Subcutaneous abdominal adipose tissue (tissue), 5 donors: ENCODE results near the gene DIDO1.
"Not testable (repeated sequence)": the region's sequence is repeated elsewhere in the genome, so short reads cannot be mapped to it uniquely, and the experiment has no call there.

Experiments
- H3K27ac ChIP-seq: one replicate; pipeline ENCODE4 v1.7.0; 2013; ENCODE audit warnings: low read depth, mild to moderate bottlenecking, inconsistent platforms, low read length, moderate library complexity
- H3K27me3 ChIP-seq, 5 donors: one replicate each; pipeline ENCODE4 v1.7.0; 2013; ENCODE audit warnings: low read length in 5 of 5, inconsistent platforms in 1 of 5; ENCODE audit not compliant: control insufficient read depth in 5 of 5, insufficient read depth in 4 of 5
- H3K36me3 ChIP-seq, 5 donors: one replicate each; pipeline ENCODE4 v1.7.0; 2013; ENCODE audit warnings: low read length in 5 of 5; ENCODE audit not compliant: control insufficient read depth in 5 of 5, insufficient read depth in 5 of 5
- H3K4me1 ChIP-seq, 5 donors: one replicate each; pipeline ENCODE4 v1.7.0; 2013; ENCODE audit warnings: low read length in 5 of 5, mild to moderate bottlenecking in 3 of 5, moderate library complexity in 1 of 5; ENCODE audit not compliant: control insufficient read depth in 5 of 5, insufficient read depth in 5 of 5
- H3K4me3 ChIP-seq, 5 donors: one replicate each; pipeline ENCODE4 v1.7.0; 2013; ENCODE audit warnings: low read length in 5 of 5, low read depth in 1 of 5
- H3K9ac ChIP-seq, 5 donors: one replicate each; pipeline ENCODE4 v1.7.0; 2013; ENCODE audit warnings: low read length in 5 of 5, mild to moderate bottlenecking in 4 of 5, moderate library complexity in 3 of 5
- H3K9me3 ChIP-seq, 5 donors: one replicate each; pipeline ENCODE4 v1.7.0; 2013; ENCODE audit warnings: low read length in 5 of 5; ENCODE audit not compliant: control insufficient read depth in 5 of 5
- donor health status: healthy.
- donor health status: healthy.
- donor health status: healthy.
- donor health status: healthy.
- donor health status: healthy.

The DIDO1 gene

DNA sequence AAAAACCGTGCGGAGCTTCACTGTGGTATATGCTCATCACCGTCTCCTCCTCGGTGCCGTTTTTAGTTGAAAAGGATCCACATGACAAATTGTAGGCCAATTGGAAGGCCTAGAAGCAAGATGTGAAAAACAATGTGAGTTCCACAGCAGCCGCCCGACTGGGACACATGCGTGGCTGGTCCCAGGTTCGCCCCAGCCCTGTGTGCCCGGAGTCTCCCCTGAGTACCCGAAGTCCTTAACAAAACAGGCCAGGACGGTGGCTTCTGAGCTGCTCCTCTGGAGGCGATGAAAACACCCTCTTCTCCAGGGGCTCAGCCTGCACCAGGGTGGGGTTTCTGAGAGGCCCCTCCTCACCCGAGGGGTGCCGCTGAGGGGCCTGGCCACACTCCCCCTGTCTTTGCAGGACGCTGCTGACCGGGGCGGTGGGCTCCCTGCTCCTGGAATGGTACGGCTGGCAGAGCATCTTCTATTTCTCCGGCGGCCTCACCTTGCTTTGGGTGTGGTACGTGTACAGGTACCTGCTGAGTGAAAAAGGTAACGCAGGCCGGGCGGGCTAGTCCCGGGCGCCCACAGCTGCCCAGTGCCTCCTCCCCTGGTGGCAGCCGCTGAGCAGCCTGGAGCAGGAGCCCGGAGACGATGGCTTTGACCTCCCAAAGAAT, 36.0 kb upstream of the DIDO1 start:
- H3K9ac ChIP-seq: no peak overlapping the region

DNA sequence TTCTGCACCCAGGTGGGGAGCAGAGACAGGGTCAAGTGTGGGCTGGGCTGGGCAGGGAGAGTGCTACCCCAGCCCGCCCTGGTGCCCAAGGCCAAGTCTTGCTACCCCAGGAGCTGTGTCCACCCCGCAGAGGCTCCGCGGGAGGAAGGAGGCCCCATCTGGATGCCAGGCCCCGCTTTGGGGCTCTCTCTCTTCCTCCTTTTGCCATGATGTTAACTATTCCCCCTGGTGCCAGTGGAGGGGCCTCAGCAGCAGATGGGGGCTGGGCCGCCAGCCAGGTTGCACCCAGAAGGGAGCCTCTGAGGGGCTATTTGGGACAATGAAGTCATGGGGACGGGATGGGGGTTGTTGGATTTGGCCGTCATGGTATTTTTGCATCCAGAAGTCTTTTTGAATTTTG, 35.5 kb upstream of the DIDO1 start:
- Histone ChIP-seq H3K4me3 (no peak overlapping the region), H3K9ac (no peak overlapping the region), H3K27ac (no peak overlapping the region), H3K36me3 (peaks cover 0 to 11% (median 0%) of the 10 kb centered on the region in 5 donors), H3K9me3 (no peaks in the 10 kb centered on the region), H3K4me1 (peaks cover 0 to 2% (median 0%) of the 10 kb centered on the region in 5 donors), H3K27me3 (peaks cover 0 to 9% (median 5%) of the 10 kb centered on the region in 5 donors)

More for the DNA sequence above, 36.0 kb upstream of the DIDO1 start:
- Histone ChIP-seq H3K27me3 (peaks cover 0 to 9% (median 5%) of the 10 kb centered on the region in 5 donors), H3K4me1 (peaks cover 0 to 2% (median 0%) of the 10 kb centered on the region in 5 donors), H3K4me3 (no peak overlapping the region), H3K36me3 (peaks cover 0 to 9% (median 0%) of the 10 kb centered on the region in 5 donors), H3K27ac (no peak overlapping the region), H3K9me3 (no peaks in the 10 kb centered on the region)

DNA sequence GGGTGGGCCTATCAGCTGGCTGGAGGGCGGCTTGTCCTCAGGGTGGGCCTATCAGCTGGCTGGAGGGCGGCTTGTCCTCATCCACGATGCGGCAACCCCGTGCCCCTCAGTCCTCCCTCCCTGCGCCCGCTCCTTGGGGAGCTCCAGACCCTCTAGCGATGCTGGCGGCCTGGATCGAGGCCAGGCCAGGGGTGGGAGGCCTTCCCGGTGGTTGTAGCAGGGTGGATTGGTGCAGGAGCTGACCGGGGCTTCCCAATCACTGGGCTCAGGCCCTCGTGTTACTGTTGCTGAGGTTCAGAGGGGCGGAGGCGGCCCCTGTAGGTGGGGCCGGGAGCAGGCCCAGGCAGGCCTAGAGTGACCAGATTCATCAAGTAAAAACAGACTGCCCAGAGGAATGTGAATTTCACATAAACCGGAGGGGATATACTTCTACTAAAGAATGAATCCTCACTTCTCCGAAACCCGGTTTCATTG, 35.0 kb upstream of the DIDO1 start:
- Histone ChIP-seq H3K27ac (no peak overlapping the region), H3K9me3 (no peaks in the 10 kb centered on the region), H3K36me3 (peaks cover 0 to 11% (median 0%) of the 10 kb centered on the region in 5 donors), H3K4me3 (no peak overlapping the region), H3K4me1 (peaks cover 0 to 2% (median 0%) of the 10 kb centered on the region in 5 donors), H3K9ac (no peak overlapping the region), H3K27me3 (peaks cover 0 to 9% (median 5%) of the 10 kb centered on the region in 5 donors)

DNA sequence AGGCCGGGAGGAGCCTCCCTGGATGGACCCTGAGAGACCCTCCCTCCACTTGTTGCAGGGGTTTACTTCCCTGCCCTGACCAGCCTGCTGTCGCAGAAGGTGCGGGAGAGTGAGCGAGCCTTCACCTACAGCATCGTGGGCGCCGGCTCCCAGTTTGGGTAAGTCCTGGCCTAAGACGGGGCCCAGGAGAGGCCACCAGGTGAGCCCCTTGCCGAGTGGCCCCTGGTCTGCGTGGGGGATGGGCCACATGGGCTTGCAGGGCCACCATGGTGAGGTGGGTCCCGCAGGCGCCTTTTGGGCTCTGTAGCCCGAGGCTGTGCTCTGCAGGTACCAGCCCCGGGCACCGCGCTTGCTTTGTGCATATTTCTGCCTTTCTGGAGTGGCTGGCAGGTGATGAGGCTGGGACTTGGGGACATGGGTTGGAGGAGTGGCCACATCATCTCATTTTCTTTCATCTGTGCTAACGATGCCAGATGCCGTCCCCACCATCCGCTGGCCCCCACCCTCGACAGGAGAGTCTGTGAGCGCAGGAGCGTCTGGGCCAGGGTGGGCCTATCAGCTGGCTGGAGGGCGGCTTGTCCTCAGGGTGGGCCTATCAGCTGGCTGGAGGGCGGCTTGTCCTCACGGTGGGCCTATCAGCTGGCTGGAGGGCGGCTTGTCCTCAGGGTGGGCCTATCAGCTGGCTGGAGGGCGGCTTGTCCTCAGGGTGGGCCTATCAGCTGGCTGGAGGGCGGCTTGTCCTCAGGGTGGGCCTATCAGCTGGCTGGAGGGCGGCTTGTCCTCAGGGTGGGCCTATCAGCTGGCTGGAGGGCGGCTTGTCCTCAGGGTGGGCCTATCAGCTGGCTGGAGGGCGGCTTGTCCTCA, 34.4 kb upstream of the DIDO1 start:
- H3K36me3 ChIP-seq: peaks cover 0 to 11% (median 0%) of the 10 kb centered on the region in 5 donors

DNA sequence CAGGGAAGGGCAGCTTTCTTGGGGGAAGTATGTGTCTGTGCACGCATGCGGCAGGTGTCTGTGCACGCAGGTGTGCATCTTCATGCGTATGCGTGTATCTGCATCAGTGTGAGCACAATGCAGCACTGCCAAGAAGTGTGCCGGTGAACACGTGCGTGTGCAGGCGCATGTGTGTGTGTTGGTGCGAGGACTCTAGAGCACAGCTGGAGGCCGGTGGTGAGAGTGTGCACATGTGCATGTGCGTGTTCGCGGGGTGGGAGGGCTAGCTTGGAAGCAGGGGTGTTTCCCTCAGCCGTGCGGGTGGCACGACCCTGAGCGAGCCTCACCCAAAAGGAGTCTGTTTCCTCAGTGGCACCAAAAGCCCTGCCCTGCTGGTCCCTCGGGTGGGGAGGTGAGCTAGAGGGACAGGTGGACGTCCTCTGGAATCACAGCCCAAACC, 33.7 kb upstream of the DIDO1 start:
- Histone ChIP-seq H3K9ac (no peak overlapping the region), H3K27me3 (peaks cover 0 to 6% (median 1%) of the 10 kb centered on the region in 5 donors), H3K36me3 (peaks cover 0 to 11% (median 0%) of the 10 kb centered on the region in 5 donors), H3K27ac (no peak overlapping the region), H3K9me3 (no peaks in the 10 kb centered on the region), H3K4me3 (no peak overlapping the region), H3K4me1 (peaks cover 0 to 9% (median 6%) of the 10 kb centered on the region in 5 donors)

More for the DNA sequence above, 34.4 kb upstream of the DIDO1 start:
- not testable (repeated sequence) for H3K4me1 ChIP-seq, H3K27me3 ChIP-seq, H3K27ac ChIP-seq, H3K4me3 ChIP-seq, H3K9ac ChIP-seq, H3K9me3 ChIP-seq

DNA sequence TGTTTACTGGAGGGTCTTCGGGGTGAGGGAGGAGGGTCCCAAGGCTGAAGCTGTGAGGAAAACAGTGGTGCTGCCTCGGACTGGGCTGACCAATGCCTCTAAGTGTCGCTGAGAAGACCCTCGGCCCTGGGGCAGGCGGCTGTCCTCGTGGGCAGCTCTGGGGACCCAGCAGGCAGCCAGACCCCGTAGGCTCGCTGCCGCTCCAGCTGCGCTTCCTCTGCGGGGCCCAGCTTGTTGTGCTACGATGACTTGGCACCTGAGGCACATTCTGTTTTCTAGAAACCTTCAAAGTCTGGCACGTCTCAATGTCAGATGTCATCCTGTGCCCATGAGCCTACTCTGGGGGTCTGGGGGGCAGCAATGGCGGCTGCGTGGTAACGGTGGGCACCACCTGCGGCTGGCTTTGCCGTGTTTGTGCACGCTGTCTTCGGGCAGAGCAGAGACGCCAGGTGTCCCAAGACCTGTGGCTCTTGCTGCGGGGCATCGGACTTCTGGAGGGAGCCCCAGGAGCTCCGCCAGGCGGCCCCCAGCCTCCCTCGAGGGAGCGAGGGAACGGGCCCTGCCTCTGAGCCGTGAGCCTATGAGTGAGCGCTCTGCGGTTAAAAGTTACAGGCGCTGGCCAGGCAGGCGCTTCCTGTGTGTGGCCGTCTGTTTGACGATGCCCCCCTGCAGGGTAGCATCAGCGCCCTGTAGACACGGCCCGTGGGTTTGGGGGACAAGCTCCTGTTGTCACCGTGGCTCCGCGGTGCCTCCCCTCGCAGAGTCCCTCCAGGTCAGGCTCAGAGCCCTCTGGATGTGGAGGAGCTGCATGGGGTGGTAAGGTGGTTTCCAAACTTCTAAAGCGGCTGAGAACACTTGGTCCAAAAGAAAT, 33.0 kb upstream of the DIDO1 start:
- no peak overlapping the region for H3K27ac ChIP-seq
- H3K9ac ChIP-seq: no peak overlapping the region
- peaks cover 0 to 15% (median 11%) of the 10 kb centered on the region in 5 donors for H3K4me1 ChIP-seq
- peaks cover 0 to 4% (median 0%) of the 10 kb centered on the region in 5 donors for H3K27me3 ChIP-seq
- no peak overlapping the region for H3K4me3 ChIP-seq
- H3K36me3 ChIP-seq: peaks cover 0 to 11% (median 0%) of the 10 kb centered on the region in 5 donors
- no peaks in the 10 kb centered on the region for H3K9me3 ChIP-seq

DNA sequence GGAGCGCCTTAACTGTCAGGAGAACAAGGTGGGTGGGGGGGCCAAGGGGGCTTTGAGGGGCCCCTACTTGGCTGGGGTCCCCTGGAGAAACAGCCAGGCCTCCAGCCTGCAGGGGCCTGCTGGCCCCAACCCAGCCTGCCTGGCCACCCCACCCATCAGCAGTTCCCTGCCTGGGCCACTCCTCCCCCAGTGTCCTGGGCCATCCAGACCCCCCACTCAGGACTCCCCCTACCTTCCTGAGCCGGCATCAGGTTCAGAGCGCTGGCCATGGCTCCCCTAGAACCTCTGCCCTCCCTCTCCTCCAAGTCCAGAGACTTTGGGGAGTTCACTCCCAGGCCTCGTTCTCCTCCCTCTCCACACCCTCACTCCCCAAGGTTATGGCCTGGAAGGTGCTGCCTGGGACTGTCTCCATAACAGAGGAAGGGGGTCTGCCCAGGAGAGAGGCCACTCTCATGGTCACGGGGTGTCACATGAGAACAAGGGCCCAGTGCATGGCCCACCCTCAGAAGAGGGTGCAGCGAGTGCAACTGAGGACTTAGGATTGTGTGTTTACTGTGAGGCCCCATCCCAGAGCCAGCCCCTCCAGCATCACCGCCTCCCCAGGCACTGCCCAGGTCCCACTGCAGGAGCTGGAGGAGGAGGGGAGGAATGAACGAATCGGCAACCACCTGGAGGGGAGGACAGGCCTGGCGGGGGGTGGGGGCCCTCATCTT, 32.2 kb upstream of the DIDO1 start:
- Histone ChIP-seq H3K9ac (no peak overlapping the region), H3K27ac (no peak overlapping the region), H3K4me3 (no peak overlapping the region), H3K27me3 (peaks cover 0 to 4% (median 0%) of the 10 kb centered on the region in 5 donors), H3K36me3 (peaks cover 0 to 9% (median 0%) of the 10 kb centered on the region in 5 donors), H3K9me3 (no peaks in the 10 kb centered on the region), H3K4me1 (peaks cover 1 to 21% (median 19%) of the 10 kb centered on the region in 5 donors)

DNA sequence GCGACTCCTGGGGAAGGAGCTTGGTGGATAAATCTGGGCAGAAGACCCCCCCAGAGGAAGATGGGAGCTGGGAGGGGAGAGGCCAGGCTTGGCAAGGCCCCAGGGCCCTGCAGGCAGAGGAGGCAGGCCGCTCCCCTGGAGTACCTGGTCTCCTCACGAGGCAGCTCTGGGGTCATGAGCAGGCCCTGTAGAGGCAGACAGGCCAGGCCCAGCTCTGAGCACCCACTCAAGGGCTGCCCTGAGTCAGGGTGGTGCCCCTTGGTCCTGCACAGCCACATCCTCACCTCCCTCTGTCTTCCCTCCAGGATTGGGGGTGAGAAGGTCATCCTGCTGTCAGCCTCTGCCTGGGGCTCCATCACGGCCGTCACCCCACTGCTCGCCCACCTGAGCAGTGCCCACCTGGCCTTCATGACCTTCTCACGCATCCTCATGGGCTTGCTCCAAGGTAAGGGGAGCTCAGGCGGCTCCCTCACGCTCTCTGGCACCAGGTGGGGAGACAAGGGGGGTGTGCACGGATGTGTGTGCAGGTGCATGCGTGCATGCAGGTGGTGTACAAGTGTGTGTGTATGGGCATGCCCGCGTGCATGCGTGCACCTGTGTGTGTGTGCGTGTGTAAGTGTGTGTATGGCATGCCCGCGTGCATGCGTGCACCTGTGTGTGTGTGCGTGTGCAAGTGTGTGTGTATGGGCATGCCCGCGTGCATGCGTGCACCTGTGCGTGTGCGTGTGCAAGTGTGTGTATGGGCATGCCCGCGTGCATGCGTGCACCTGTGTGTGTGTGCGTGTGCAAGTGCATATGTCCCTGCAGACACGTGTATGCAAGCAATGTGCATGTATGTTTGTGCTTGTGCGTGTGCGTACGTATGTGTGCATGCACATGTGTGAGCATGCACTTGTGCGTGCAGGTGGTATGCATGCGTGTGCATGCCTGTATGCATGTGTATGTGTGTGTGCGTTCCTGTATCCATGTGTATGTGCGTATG, 31.1 kb upstream of the DIDO1 start:
- Histone ChIP-seq H3K9me3 (no peaks in the 10 kb centered on the region), H3K4me3 (no peak overlapping the region), H3K9ac (no peak overlapping the region), H3K4me1 (peaks cover 2 to 32% (median 28%) of the 10 kb centered on the region in 5 donors), H3K27me3 (peaks cover 0 to 4% (median 0%) of the 10 kb centered on the region in 5 donors), H3K36me3 (peaks cover 0 to 8% (median 0%) of the 10 kb centered on the region in 5 donors), H3K27ac (no peak overlapping the region)
